ENCODE data around the gene OR2T5. TPM values are rescaled to one million over a fixed set of nuclear protein-coding genes. Genes with fewer than 3 reads are reported as not detected.
"Not testable (repeated sequence)": the region's sequence is repeated elsewhere in the genome, so short reads cannot be mapped to it uniquely, and the experiment has no call there.

Gene OR2T5
- total RNA-seq, result not detected
- not detected for polyA plus RNA-seq
- long read RNA-seq, donor 1, result 0 reads
- long read RNA-seq, donor 2, result 0 reads

GRCh38 chr1:248488289-248488688 lies at the start of gene OR2T5:
OR2T5 (plus strand) TSS chr1:248488589; CDS start chr1:248488589, 0 bp downstream.
- H3K27me3 ChIP-seq (ENCODE audit: insufficient read depth in 3 of 3, low read length in 2 of 3); ATAC-seq; H3K27ac ChIP-seq; H3K4me1 ChIP-seq; H3K9me3 ChIP-seq; DNase-seq; intact Hi-C loops (cut with DNase I); H3K4me3 ChIP-seq; H3K36me3 ChIP-seq (ENCODE audit: insufficient read depth in 1 of 2, low read depth in 1 of 2): not testable (repeated sequence)
- 67 to 83% (median 76%) methylated on average over 4 to 5 of the region's 6 CpGs for WGBS, 3 donors

- DNase-seq; H3K27ac ChIP-seq; H3K4me3 ChIP-seq; intact Hi-C loops (cut with DNase I); ATAC-seq; H3K27me3 ChIP-seq (ENCODE audit: insufficient read depth in 3 of 3, low read length in 2 of 3); H3K36me3 ChIP-seq (ENCODE audit: insufficient read depth in 1 of 2, low read depth in 1 of 2); H3K4me1 ChIP-seq; H3K9me3 ChIP-seq: not testable (repeated sequence)
- 28 to 43% (median 36%) methylated on average over 1 of the region's 1 CpG for WGBS, 3 donors
These were observed 49.7 kb upstream of the OR2T5 start for GRCh38 chr1:248438668-248439067.

- DNase-seq; H3K4me1 ChIP-seq; H3K27ac ChIP-seq; H3K36me3 ChIP-seq (ENCODE audit: insufficient read depth in 1 of 2, low read depth in 1 of 2); H3K9me3 ChIP-seq; intact Hi-C loops (cut with DNase I); H3K4me3 ChIP-seq; ATAC-seq; H3K27me3 ChIP-seq (ENCODE audit: insufficient read depth in 3 of 3, low read length in 2 of 3): not testable (repeated sequence)
- 45 to 55% (median 49%) methylated on average over 5 of the region's 5 CpGs for WGBS, 3 donors
These were observed 49.1 kb upstream of the OR2T5 start for GRCh38 chr1:248439283-248439682.

GRCh38 chr1:248442500-248443277 lies 45.7 kb upstream of the OR2T5 start:
- not testable (repeated sequence) for ATAC-seq; H3K36me3 ChIP-seq (ENCODE audit: insufficient read depth in 1 of 2, low read depth in 1 of 2); H3K4me1 ChIP-seq; H3K4me3 ChIP-seq; DNase-seq; H3K27me3 ChIP-seq (ENCODE audit: insufficient read depth in 3 of 3, low read length in 2 of 3); H3K9me3 ChIP-seq; H3K27ac ChIP-seq
- WGBS, 3 donors, result 40 to 62% (median 51%) methylated on average over 1 of the region's 2 CpGs
- intact Hi-C loops (cut with DNase I), result loop anchor here in 1 of 2 donors (5.0 kb wide), 1 partner anchor 205 kb away; the partner anchor contains the start of gene OR2T35

- not testable (repeated sequence) for ATAC-seq; H3K27me3 ChIP-seq (ENCODE audit: insufficient read depth in 3 of 3, low read length in 2 of 3); DNase-seq; H3K36me3 ChIP-seq (ENCODE audit: insufficient read depth in 1 of 2, low read depth in 1 of 2); H3K4me3 ChIP-seq; H3K4me1 ChIP-seq; H3K27ac ChIP-seq; H3K9me3 ChIP-seq
- 79 to 89% (median 85%) methylated on average over 4 of the region's 4 CpGs for WGBS, 3 donors
- intact Hi-C loops (cut with DNase I), result loop anchor here in 1 of 2 donors (5.0 kb wide), 1 partner anchor 203 kb away; the partner anchor contains the start of gene OR2T35
These were observed 43.8 kb upstream of the OR2T5 start for GRCh38 chr1:248444603-248445002.

GRCh38 chr1:248445399-248445798 lies 43.0 kb upstream of the OR2T5 start, which contains the start of gene OR2T2:
OR2T2 (plus strand) TSS chr1:248445637; CDS start chr1:248452798, 7,161 bp downstream.
- H3K27me3 ChIP-seq (ENCODE audit: insufficient read depth in 3 of 3, low read length in 2 of 3); H3K4me3 ChIP-seq; H3K27ac ChIP-seq; H3K4me1 ChIP-seq; intact Hi-C loops (cut with DNase I); ATAC-seq; DNase-seq; H3K9me3 ChIP-seq; H3K36me3 ChIP-seq (ENCODE audit: insufficient read depth in 1 of 2, low read depth in 1 of 2): not testable (repeated sequence)
- WGBS, 3 donors, result no CpG with 5 or more reads among the region's 2 CpGs

GRCh38 chr1:248448409-248449074 lies 39.8 kb upstream of the OR2T5 start:
- H3K4me3 ChIP-seq; ATAC-seq; H3K36me3 ChIP-seq (ENCODE audit: insufficient read depth in 1 of 2, low read depth in 1 of 2); H3K27me3 ChIP-seq (ENCODE audit: insufficient read depth in 3 of 3, low read length in 2 of 3); H3K9me3 ChIP-seq; H3K4me1 ChIP-seq; intact Hi-C loops (cut with DNase I); H3K27ac ChIP-seq; DNase-seq: not testable (repeated sequence)
- WGBS, 3 donors, result no CpG with 5 or more reads among the region's 4 CpGs

- H3K4me3 ChIP-seq; H3K4me1 ChIP-seq; ATAC-seq; H3K9me3 ChIP-seq; intact Hi-C loops (cut with DNase I); DNase-seq; H3K36me3 ChIP-seq (ENCODE audit: insufficient read depth in 1 of 2, low read depth in 1 of 2); H3K27ac ChIP-seq; H3K27me3 ChIP-seq (ENCODE audit: insufficient read depth in 3 of 3, low read length in 2 of 3): not testable (repeated sequence)
- 80 to 87% (median 84%) methylated on average over 5 of the region's 6 CpGs for whole genome bisulfite sequencing, 3 donors
These were observed 38.4 kb upstream of the OR2T5 start for GRCh38 chr1:248449821-248450465.

- intact Hi-C loops (cut with DNase I); H3K4me1 ChIP-seq: not testable (repeated sequence)
- WGBS, 3 donors, result 32 to 50% (median 44%) methylated on average over 2 of the region's 5 CpGs
These were observed 37.8 kb upstream of the OR2T5 start for GRCh38 chr1:248450466-248451145.

GRCh38 chr1:248453619-248454018 lies 34.8 kb upstream of the OR2T5 start:
- H3K36me3 ChIP-seq (ENCODE audit: insufficient read depth in 1 of 2, low read depth in 1 of 2); H3K4me3 ChIP-seq; H3K27ac ChIP-seq; intact Hi-C loops (cut with DNase I); H3K27me3 ChIP-seq (ENCODE audit: insufficient read depth in 3 of 3, low read length in 2 of 3); H3K9me3 ChIP-seq; H3K4me1 ChIP-seq; ATAC-seq; DNase-seq: not testable (repeated sequence)
- WGBS, 3 donors, result 82 to 87% (median 84%) methylated on average over 7 of the region's 7 CpGs

More at GRCh38 chr1:248450466-248451145, 37.8 kb upstream of the OR2T5 start:
- DNase-seq; H3K36me3 ChIP-seq (ENCODE audit: insufficient read depth in 1 of 2, low read depth in 1 of 2); H3K27ac ChIP-seq; H3K27me3 ChIP-seq (ENCODE audit: insufficient read depth in 3 of 3, low read length in 2 of 3); ATAC-seq; H3K4me3 ChIP-seq; H3K9me3 ChIP-seq: not testable (repeated sequence)
